Hepatocyte (in vitro differentiated cells): ENCODE results near the gene HCN2. TPM values are rescaled to one million over a fixed set of nuclear protein-coding genes. Genes with fewer than 3 reads are reported as not detected.
"Not testable (repeated sequence)": the region's sequence is repeated elsewhere in the genome, so short reads cannot be mapped to it uniquely, and the experiment has no call there.

Experiments
- DNase-seq: peaks from one replicate; pipeline ENCODE4 v3.0.0-alpha.2; 2016; ENCODE audit warnings: low spot score
- H2AFZ ChIP-seq: fragments of 200-600 bp; sonication (generic); 2 replicates; pipeline ENCODE4 v1.6.0; 2016; ENCODE audit warnings: antibody characterized with exemption, mild to moderate bottlenecking
- H3K27ac ChIP-seq: fragments of 200-600 bp; sonication (generic); 2 replicates; pipeline ENCODE4 v1.5.1; 2016; ENCODE audit warnings: mild to moderate bottlenecking
- H3K27me3 ChIP-seq: fragments of 200-600 bp; sonication (generic); 2 replicates; pipeline ENCODE4 v1.6.1; 2016
- H3K36me3 ChIP-seq: fragments of 200-600 bp; sonication (generic); replicated peaks from 2 replicates; pipeline ENCODE4 v1.5.1; 2016; ENCODE audit warnings: low read depth; ENCODE audit not compliant: insufficient read depth
- H3K4me1 ChIP-seq: fragments of 200-600 bp; sonication (generic); 2 replicates; pipeline ENCODE4 v1.5.1; 2016; ENCODE audit warnings: mild to moderate bottlenecking, moderate library complexity; ENCODE audit not compliant: insufficient read depth
- H3K4me2 ChIP-seq: fragments of 200-600 bp; sonication (generic); 2 replicates; pipeline ENCODE4 v1.6.0; 2016
- H3K4me3 ChIP-seq: fragments of 200-600 bp; sonication (generic); 2 replicates; pipeline ENCODE4 v1.5.1; 2016; ENCODE audit warnings: mild to moderate bottlenecking
- H3K79me2 ChIP-seq: fragments of 200-600 bp; sonication (generic); 2 replicates; pipeline ENCODE4 v1.6.0; 2017; ENCODE audit warnings: mild to moderate bottlenecking
- H3K9me2 ChIP-seq: fragments of 200-600 bp; sonication (generic); replicated peaks from 2 replicates; pipeline ENCODE4 v1.6.0; 2017; ENCODE audit warnings: mild to moderate bottlenecking; ENCODE audit not compliant: insufficient read depth
- H3K9me3 ChIP-seq: fragments of 200-600 bp; sonication (generic); 2 replicates; pipeline ENCODE4 v1.5.1; 2016; ENCODE audit warnings: low read depth, mild to moderate bottlenecking
- H4K20me1 ChIP-seq: fragments of 200-600 bp; sonication (generic); 2 replicates; pipeline ENCODE4 v1.6.0; 2016; ENCODE audit warnings: mild to moderate bottlenecking; ENCODE audit not compliant: insufficient read depth, poor library complexity, severe bottlenecking
- EZH2 ChIP-seq: fragments of 200-600 bp; sonication (generic); IDR thresholded peaks from 2 replicates; pipeline ENCODE4 v1.6.1; 2016; ENCODE audit warnings: antibody characterized with exemption, mild to moderate bottlenecking, borderline replicate concordance
- EZH2phosphoT487 ChIP-seq: fragments of 200-600 bp; sonication (generic); IDR thresholded peaks from one replicate; pipeline ENCODE4 v1.6.1; 2018; ENCODE audit warnings: antibody characterized with exemption, mild to moderate bottlenecking, low read depth, moderate library complexity; ENCODE audit not compliant: unreplicated experiment, severe bottlenecking
- WGBS: methylation state at CpG from one replicate; pipeline ENCODE4 v1.1.6; 2016; ENCODE audit warnings: low lambda C conversion rate; ENCODE audit errors: missing lambda C conversion rate; 5-methylcytosine and 5-hydroxymethylcytosine counted together
- polyA plus RNA-seq: library from polyadenylated mRNA; unstranded; fragments of >200 nt; fragmentation: Nextera tagmentation; extraction: Ambion mirVana; gene quantifications from 2 replicates; pipeline ENCODE4 v1.2.1, GENCODE V29; 2016
- total RNA-seq: library from RNA; depleted of rRNA; stranded (reverse); fragments of >200 nt; gene quantifications from 2 replicates; pipeline ENCODE4 v1.2.3, GENCODE V29; 2014
- TF ChIP-seq, protein P1 (sequence below): fragments of 200-600 bp; sonication (generic); IDR thresholded peaks from 2 replicates; pipeline ENCODE4 v1.5.1; 2016; ENCODE audit warnings: antibody characterized with exemption, mild to moderate bottlenecking; ENCODE audit not compliant: poor library complexity

HCN2 gene
- total and polyA plus RNA-seq, 2 experiments from 2014 or later, result 0.16 to 0.30 TPM

DNA sequence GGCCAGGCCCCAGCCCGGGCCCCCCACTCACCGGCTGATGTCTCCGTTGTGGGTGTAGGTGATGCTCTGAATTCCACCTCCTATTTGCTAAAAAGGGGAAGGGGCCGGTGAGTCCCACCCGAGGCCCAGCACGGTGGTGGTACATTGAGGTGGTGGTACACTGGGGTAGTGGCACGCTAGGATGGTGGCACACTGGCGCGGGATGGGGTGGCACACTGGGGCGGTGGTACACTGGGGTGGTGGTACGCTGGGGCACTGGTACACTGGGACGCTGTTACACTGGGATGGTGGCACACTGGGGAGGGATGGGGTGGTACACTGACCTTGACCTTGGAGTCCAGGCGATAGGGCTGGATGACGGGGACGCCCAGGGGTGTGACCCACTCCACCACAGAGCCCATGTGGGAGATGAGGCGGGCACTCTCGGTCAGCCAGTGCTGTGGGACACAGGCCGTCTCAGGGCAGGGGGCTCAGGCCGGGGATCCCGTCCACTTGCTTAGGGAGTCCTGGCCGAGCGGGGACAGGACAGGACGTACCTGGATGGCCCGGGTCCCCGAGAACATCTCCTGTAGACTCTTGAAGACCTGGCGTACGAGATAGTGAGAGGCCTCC is 29.1 kb downstream of the HCN2 start:
- no peaks in the 10 kb centered on the region for H3K9me3 ChIP-seq
- TF ChIP-seq EZH2phosphoT487, result no peak
- TF ChIP-seq, protein P1, sequence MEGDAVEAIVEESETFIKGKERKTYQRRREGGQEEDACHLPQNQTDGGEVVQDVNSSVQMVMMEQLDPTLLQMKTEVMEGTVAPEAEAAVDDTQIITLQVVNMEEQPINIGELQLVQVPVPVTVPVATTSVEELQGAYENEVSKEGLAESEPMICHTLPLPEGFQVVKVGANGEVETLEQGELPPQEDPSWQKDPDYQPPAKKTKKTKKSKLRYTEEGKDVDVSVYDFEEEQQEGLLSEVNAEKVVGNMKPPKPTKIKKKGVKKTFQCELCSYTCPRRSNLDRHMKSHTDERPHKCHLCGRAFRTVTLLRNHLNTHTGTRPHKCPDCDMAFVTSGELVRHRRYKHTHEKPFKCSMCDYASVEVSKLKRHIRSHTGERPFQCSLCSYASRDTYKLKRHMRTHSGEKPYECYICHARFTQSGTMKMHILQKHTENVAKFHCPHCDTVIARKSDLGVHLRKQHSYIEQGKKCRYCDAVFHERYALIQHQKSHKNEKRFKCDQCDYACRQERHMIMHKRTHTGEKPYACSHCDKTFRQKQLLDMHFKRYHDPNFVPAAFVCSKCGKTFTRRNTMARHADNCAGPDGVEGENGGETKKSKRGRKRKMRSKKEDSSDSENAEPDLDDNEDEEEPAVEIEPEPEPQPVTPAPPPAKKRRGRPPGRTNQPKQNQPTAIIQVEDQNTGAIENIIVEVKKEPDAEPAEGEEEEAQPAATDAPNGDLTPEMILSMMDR, result no peak
- no peak for TF ChIP-seq EZH2
- no peak overlapping the region for H3K4me2 ChIP-seq
- no peaks in the 10 kb centered on the region for H3K27me3 ChIP-seq
- WGBS, result 96% methylated on average over 20 of the region's 27 CpGs
- no peaks in the 10 kb centered on the region for H3K36me3 ChIP-seq
- H3K9me2 ChIP-seq, result no peaks in the 10 kb centered on the region
- no peaks in the 10 kb centered on the region for H3K79me2 ChIP-seq
- H4K20me1 ChIP-seq, result no peaks in the 10 kb centered on the region
- H3K27ac ChIP-seq, result no peak overlapping the region
- no peak overlapping the region for H2AFZ ChIP-seq
- H3K4me1 ChIP-seq, result no peaks in the 10 kb centered on the region
- no peak for DNase-seq
- no peak overlapping the region for H3K4me3 ChIP-seq

DNA sequence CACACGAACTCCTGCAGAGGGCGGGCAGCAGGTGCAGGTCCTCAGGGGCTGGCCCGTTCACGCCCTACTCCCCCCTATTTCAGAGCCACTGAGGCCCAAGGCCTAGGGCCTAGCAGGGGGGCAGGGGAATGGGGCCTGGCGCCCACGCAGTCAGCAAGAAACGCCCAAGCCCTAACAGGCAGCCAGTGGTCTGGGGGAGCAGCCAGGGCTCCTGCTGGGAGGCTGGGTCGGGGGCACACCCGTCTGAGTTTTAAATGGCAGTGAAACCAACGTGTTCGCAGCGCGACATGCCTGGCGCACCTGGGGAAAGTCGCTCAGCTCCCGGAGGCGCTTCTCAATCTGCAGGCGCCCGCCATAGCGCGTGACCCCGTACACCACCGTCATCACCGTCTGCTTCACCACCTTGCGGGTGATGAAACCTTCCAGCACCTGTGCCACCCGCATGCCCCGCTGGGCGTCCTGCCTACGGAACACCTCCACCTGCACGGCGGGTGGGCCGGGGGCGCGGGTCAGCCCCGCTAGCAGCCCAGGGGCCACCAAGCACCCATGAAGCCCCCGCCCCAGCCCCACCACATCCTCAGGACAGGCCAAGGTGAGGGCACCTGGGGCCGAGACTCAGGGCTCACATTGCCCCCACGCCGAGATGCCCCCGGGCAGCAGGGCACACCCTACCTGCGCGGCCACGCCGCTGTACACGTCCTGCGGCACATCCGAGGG is 29.8 kb downstream of the HCN2 start:
- no peaks in the 10 kb centered on the region for H3K9me2 ChIP-seq
- H4K20me1 ChIP-seq, result no peaks in the 10 kb centered on the region
- H3K4me1 ChIP-seq, result no peaks in the 10 kb centered on the region
- H3K9me3 ChIP-seq, result no peaks in the 10 kb centered on the region
- H3K27ac ChIP-seq, result no peak overlapping the region
- no peaks in the 10 kb centered on the region for H3K79me2 ChIP-seq
- no peak overlapping the region for H3K4me2 ChIP-seq
- 96% methylated on average over 35 of the region's 47 CpGs for WGBS
- H3K36me3 ChIP-seq, result no peaks in the 10 kb centered on the region
- TF ChIP-seq, protein P1, result no peak
- TF ChIP-seq EZH2 (no peak), EZH2phosphoT487 (no peak)
- no peaks in the 10 kb centered on the region for H3K27me3 ChIP-seq
- H3K4me3 ChIP-seq, result no peak overlapping the region
- H2AFZ ChIP-seq, result no peak overlapping the region
- no peak for DNase-seq

DNA sequence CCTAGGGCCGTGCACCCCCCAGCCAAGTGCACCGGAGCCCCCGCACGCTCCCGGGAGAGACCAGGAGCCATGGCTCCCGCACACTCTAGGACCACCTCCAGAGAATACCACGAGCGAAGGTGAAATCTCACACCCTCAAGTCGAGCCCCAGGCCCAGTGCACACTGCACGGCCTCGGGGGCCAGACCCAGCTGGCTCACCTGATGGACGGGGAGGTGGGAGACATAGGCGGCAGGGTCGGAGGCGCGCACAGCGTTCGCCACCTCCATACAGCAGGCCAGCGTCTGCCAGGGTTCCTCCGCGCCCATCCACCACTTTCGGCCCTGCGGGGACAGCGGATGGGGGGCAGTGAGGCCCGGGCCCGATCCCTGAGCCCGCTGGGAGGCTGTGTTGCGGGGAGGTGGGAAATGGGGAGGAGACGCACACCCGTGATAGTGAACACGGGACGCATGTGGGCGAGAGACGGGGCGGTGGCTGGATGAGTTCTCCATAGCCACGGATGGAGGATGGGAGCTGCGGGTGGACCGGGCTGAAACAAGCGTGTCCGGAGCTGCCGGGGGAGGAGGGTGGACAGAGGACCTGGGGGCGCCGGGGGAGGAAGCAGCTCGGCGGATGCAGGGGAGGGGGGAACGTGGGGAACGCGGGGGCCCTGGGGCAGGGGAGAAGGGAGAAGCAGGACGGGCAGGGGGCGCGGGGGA is 30.6 kb downstream of the HCN2 start:
- Histone ChIP-seq H3K4me2 (no peak overlapping the region), H3K9me3 (no peaks in the 10 kb centered on the region), H3K36me3 (no peaks in the 10 kb centered on the region), H3K4me3 (no peak overlapping the region), H3K79me2 (no peaks in the 10 kb centered on the region), H3K9me2 (no peaks in the 10 kb centered on the region), H3K27me3 (no peaks in the 10 kb centered on the region), H3K27ac (no peak overlapping the region), H3K4me1 (no peaks in the 10 kb centered on the region), H2AFZ (no peak overlapping the region), H4K20me1 (no peaks in the 10 kb centered on the region)
- no peak for DNase-seq
- TF ChIP-seq EZH2 (no peak), EZH2phosphoT487 (no peak)
- TF ChIP-seq, protein P1, result no peak
- 98% methylated on average over 29 of the region's 51 CpGs for WGBS

DNA sequence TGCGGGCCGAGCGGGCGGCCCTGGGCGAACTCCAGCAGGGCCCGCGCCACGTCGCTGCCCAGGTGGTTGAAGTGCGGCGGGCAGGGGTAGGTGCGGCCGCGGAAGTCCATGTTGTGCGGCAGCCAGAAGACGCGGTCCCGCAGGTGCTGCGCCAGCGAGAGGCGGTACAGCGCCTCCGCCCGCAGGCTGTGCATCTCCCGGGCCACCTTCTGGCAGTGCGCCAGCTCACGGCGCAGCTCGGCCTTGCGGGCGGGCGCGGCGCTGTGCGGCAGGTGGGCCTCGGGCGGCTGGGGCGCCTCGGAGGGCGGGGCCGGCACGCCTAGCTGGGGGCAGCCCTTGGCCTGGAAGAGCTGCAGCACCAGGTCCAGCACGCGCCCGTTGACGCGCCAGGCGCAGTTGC is 31.5 kb downstream of the HCN2 start:
- H2AFZ ChIP-seq, H3K36me3 ChIP-seq: not testable (repeated sequence)

More for the DNA sequence above, 31.5 kb downstream of the HCN2 start:
- not testable (repeated sequence) for H3K4me1 ChIP-seq, H3K79me2 ChIP-seq, DNase-seq, H3K4me3 ChIP-seq, H3K9me3 ChIP-seq, H3K9me2 ChIP-seq, H4K20me1 ChIP-seq, H3K27me3 ChIP-seq, H3K4me2 ChIP-seq, H3K27ac ChIP-seq
- 99% methylated on average over 36 of the region's 48 CpGs for WGBS
